GM12878 (cell line): ENCODE results near the gene VAV2. TPM values are rescaled to one million over a fixed set of nuclear protein-coding genes. Genes with fewer than 3 reads are reported as not detected.

Source experiments
- ATAC-seq: fragments of 200-7000 bp; cut with Tn5 transposase; 3 replicates; pipeline ENCODE4 v1.9.1; 2020; ENCODE audit warnings: mild to moderate bottlenecking, moderate library complexity
- BruUV-seq: library from RNA; stranded (reverse); fragments of 400-500 nt; replicated peaks from 2 replicates; lab custom pipeline; 2021; lab: Mats Ljungman, UMichigan
- CTCF ChIA-PET: fragments of 300-600 bp; sonication (Branson Sonifier 250); formaldehyde crosslinking; extraction: SDS; loops from one replicate; lab custom pipeline; 2021; ENCODE audit warnings: inconsistent platforms; lab: Yijun Ruan, JAX
- POLR2A ChIA-PET: fragments of 350-600 bp; formaldehyde crosslinking; extraction: SDS; loops from one replicate; lab custom pipeline; 2021; ENCODE audit warnings: inconsistent platforms; lab: Charles Lee
- RAD21 ChIA-PET: fragments of 300-600 bp; sonication (Branson Sonifier 250); formaldehyde crosslinking; loops from one replicate; lab custom pipeline; 2023; ENCODE audit warnings: antibody characterized with exemption; ENCODE audit not compliant: unreplicated experiment; lab: Charles Lee
- SMC1A ChIA-PET: fragments of 300-600 bp; sonication (Branson Sonifier 250); formaldehyde crosslinking; loops from one replicate; lab custom pipeline; 2023; ENCODE audit not compliant: unreplicated experiment, uncharacterized antibody; lab: Charles Lee
- DNase-seq: peaks from one replicate; pipeline ENCODE4 v3.0.0-alpha.2; 2011; ENCODE audit warnings: low read depth, low spot score
- FAIRE-seq: peaks from 3 replicates; lab custom pipeline; 2011; peaks lifted over from hg19 to GRCh38; lab: Jason Lieb, UNC
- H2AFZ ChIP-seq: 2 replicates; pipeline ENCODE4 v1.6.0; 2011; ENCODE audit warnings: low read depth, low read length, control low read depth; ENCODE audit not compliant: control insufficient read depth
- H3K27ac ChIP-seq: 2 replicates; pipeline ENCODE4 v1.5.1; 2011; ENCODE audit warnings: control low read depth; ENCODE audit not compliant: control insufficient read depth, insufficient read depth
- H3K27me3 ChIP-seq, 2 experiments: replicated peaks in 1 of 2; 2 replicates each; pipeline versions ENCODE4 v1.6.0 to v1.6.1; 2011; ENCODE audit warnings: low read length in 1 of 2; ENCODE audit not compliant: control insufficient read depth in 2 of 2, insufficient read depth in 2 of 2
- H3K36me3 ChIP-seq, 2 experiments: 2 replicates each; pipeline ENCODE4 v1.5.1; 2011; ENCODE audit warnings: low read length in 1 of 2; ENCODE audit not compliant: control insufficient read depth in 2 of 2, insufficient read depth in 2 of 2
- H3K4me1 ChIP-seq: 2 replicates; pipeline ENCODE4 v1.6.1; 2011; ENCODE audit warnings: mild to moderate bottlenecking, low read length, moderate library complexity, mixed read lengths; ENCODE audit not compliant: control insufficient read depth, insufficient read depth
- H3K4me2 ChIP-seq: 2 replicates; pipeline ENCODE4 v1.6.0; 2011; ENCODE audit warnings: control low read depth; ENCODE audit not compliant: control insufficient read depth, insufficient read depth
- H3K4me3 ChIP-seq: fragments of 200-600 bp; sonication (generic); 2 replicates; pipeline ENCODE4 v1.5.1; 2016
- H3K79me2 ChIP-seq: 2 replicates; pipeline ENCODE4 v1.6.0; 2011; ENCODE audit warnings: low read length; ENCODE audit not compliant: control insufficient read depth, insufficient read depth
- H3K9ac ChIP-seq: 2 replicates; pipeline ENCODE4 v1.8.0; 2011; ENCODE audit warnings: low read length, control low read depth, mixed read lengths; ENCODE audit not compliant: control insufficient read depth, insufficient read depth
- H3K9me3 ChIP-seq: replicated peaks from 3 replicates; pipeline ENCODE4 v1.5.1; 2011; ENCODE audit warnings: mild to moderate bottlenecking, low read length; ENCODE audit not compliant: control insufficient read depth, insufficient read depth
- H4K20me1 ChIP-seq: 2 replicates; pipeline ENCODE4 v1.6.0; 2011; ENCODE audit not compliant: control insufficient read depth, insufficient read depth
- ASH2L ChIP-seq: fragments of 300-600, 200-600 bp; sonication (generic); IDR thresholded peaks from 2 replicates; pipeline ENCODE4 v1.6.1; 2017; ENCODE audit warnings: low read depth, mild to moderate bottlenecking, borderline replicate concordance
- BACH1 ChIP-seq: fragments of 450-650 bp; IDR thresholded peaks from 2 replicates; pipeline ENCODE4 v1.6.1; 2017; ENCODE audit warnings: mild to moderate bottlenecking, borderline replicate concordance
- IKZF1 ChIP-seq: fragments of 450-650 bp; conservative IDR thresholded peaks from 2 replicates; pipeline ENCODE4 v1.6.1; 2017; ENCODE audit warnings: antibody characterized with exemption, mild to moderate bottlenecking
- IRF5 ChIP-seq: fragments of 450-650 bp; IDR thresholded peaks from 2 replicates; pipeline ENCODE4 v1.6.1; 2017; ENCODE audit warnings: borderline replicate concordance
- MYC ChIP-seq: IDR thresholded peaks from 2 replicates; pipeline ENCODE4 v1.6.1; 2011; ENCODE audit warnings: mild to moderate bottlenecking, low read length, moderate library complexity, inconsistent platforms; ENCODE audit not compliant: insufficient read depth, insufficient replicate concordance, insufficient read length, severe bottlenecking
- RELA ChIP-seq: fragments of 450-650 bp; IDR thresholded peaks from 2 replicates; pipeline ENCODE4 v1.8.0; 2014; ENCODE audit warnings: borderline replicate concordance; ENCODE audit not compliant: partially characterized antibody
- SIN3A ChIP-seq: IDR thresholded peaks from 2 replicates; pipeline ENCODE4 v1.6.1; 2012; ENCODE audit warnings: low read depth, low read length, improper control_type of control experiment
- YY1 ChIP-seq: IDR thresholded peaks from 2 replicates; pipeline ENCODE4 v1.6.1; 2011; ENCODE audit warnings: low read depth, mild to moderate bottlenecking, low read length
- ZBTB11 ChIP-seq: fragments of 450-650 bp; formaldehyde crosslinking; IDR thresholded peaks from 2 replicates; pipeline ENCODE4 v1.5.0; 2022; ENCODE audit warnings: mild to moderate bottlenecking, missing genetic modification characterization
- ZNF217 ChIP-seq: fragments of 450-650 bp; IDR thresholded peaks from 2 replicates; pipeline ENCODE4 v1.6.1; 2017; ENCODE audit warnings: antibody characterized with exemption, mild to moderate bottlenecking
- ZNF687 ChIP-seq: fragments of 450-650 bp; IDR thresholded peaks from 2 replicates; pipeline ENCODE4 v1.6.1; 2017; ENCODE audit warnings: mild to moderate bottlenecking, moderate library complexity
- WGBS: methylation state at CpG from one replicate; pipeline ENCODE4 v1.1.6; 2016; ENCODE audit warnings: low lambda C conversion rate; ENCODE audit not compliant: insufficient replicate concordance, insufficient coverage; ENCODE audit errors: missing lambda C conversion rate; 5-methylcytosine and 5-hydroxymethylcytosine counted together
- in situ Hi-C: fragments of 300-500 bp; cut with MboI; formaldehyde crosslinking; loops from 9 replicates; pipeline ENCODE4 v1.14.3; 2018; ENCODE audit warnings: mixed read lengths
- intact Hi-C: fragments of 100-400 bp; cut with micrococcal nuclease; formaldehyde crosslinking; loops from one replicate; pipeline ENCODE4 v1.14.2; 2022; ENCODE audit not compliant: unreplicated experiment
- polyA plus RNA-seq, 11 experiments: library from polyadenylated mRNA; depleted of rRNA in 4 of 11; unstranded in 6 of 11; stranded (reverse) in 5 of 11; fragments of >200 nt; fragmentation: Nextera tagmentation in 4 of 11; fragmentation: Illumina TruSeq in 1 of 11; extraction: Ambion mirVana in 4 of 11; extraction: Trizol in 1 of 11; gene quantifications; 1 replicate in 1 of 11; 2 replicates in 10 of 11; pipeline versions ENCODE4 v1.2.1 to v1.2.3, GENCODE V29; 2011 to 2016; ENCODE audit warnings: inconsistent platforms in 2 of 11, missing spikeins in 2 of 11, low read depth in 1 of 11
- total RNA-seq, 4 experiments: library from RNA; depleted of rRNA in 3 of 4; stranded (reverse); fragments of >200 nt in 3 of 4; fragmentation: Illumina TruSeq in 1 of 4; extraction: Trizol in 1 of 4; gene quantifications; 2 replicates each; pipeline versions ENCODE4 v1.2.1 to v1.2.3, GENCODE V29; 2013 to 2021

Gene VAV2
- total and polyA plus RNA-seq, 10 of the 15 experiments (the other 5 are each of a cell fraction or from before 2014, with no cell fraction given): 0.13 to 43.9 (median 16.9) TPM

- 0 out of 2 replicates have a peak, but pooled peaks have one; percentile 30 for TF ChIP-seq SIN3A
- TF ChIP-seq BACH1: peak; percentile 58; the same call in 1 of the 2 replicates
- TF ChIP-seq YY1: peak; percentile 12
Observed at GRCh38 chr9:133956520-133957076, 35.5 kb downstream of the VAV2 start (continued).

- intact Hi-C loops (loop anchor here (2.0 kb wide), 2 partner anchors 37 to 133 kb away; partner anchors contain the start of gene VAV2), in situ Hi-C loops (no loop called here)
- Histone ChIP-seq H4K20me1 (no peaks in the 10 kb centered on the region), H3K9ac (peak overlapping the region; percentile 79), H3K4me3 (peak overlapping the region; percentile 67), H3K79me2 (peaks cover 76% of the 10 kb centered on the region), H3K27me3 (no peaks in the 10 kb centered on the region), H3K27ac (peak overlapping the region; percentile 99), H3K9me3 (no peaks in the 10 kb centered on the region), H3K4me1 (peaks cover 57% of the 10 kb centered on the region), H3K4me2 (peak overlapping the region; percentile 90), H3K36me3 (peaks cover 0 to 7% of the 10 kb centered on the region in 2 experiments; a peak in 2 of 4 replicates), H2AFZ (no peak overlapping the region)
- POLR2A ChIA-PET: interaction anchor here (0.6 to 4.3 kb wide), 9 partner anchors 10 to 135 kb away, joined by 3 to 54 read pairs (median 5); no protein-coding TSS in a partner anchor
- BruUV-seq: no TSS peak
- SMC1A ChIA-PET: interaction anchor here (0.8 to 3.9 kb wide), 8 partner anchors 10 to 173 kb away, joined by 3 to 58 read pairs (median 12); no protein-coding TSS in a partner anchor
- ATAC-seq: peak; percentile 59
- FAIRE-seq: peak; percentile 57
- no peak for DNase-seq
- RAD21 ChIA-PET: interaction anchor here (0.9 to 5.0 kb wide), 14 partner anchors 9 to 220 kb away, joined by 3 to 66 read pairs (median 8); partner anchors contain the start of gene VAV2
- WGBS: under 1% methylated on average over 15 of the region's 15 CpGs
- CTCF ChIA-PET: interaction anchor here (0.8 to 4.3 kb wide), 9 partner anchors 10 to 174 kb away, joined by 3 to 34 read pairs (median 5); no protein-coding TSS in a partner anchor
- no peak for TF ChIP-seq ASH2L
- TF ChIP-seq IKZF1: peak; percentile 16
- TF ChIP-seq ZBTB11 (CRISPR knock-in tag): no peak
- no peak for TF ChIP-seq MYC
- no peak for TF ChIP-seq RELA
- TF ChIP-seq ZNF687: peak; percentile 64
- TF ChIP-seq IRF5: no peak
- no peak for TF ChIP-seq ZNF217
Observed at GRCh38 chr9:133955821-133956411, 36.2 kb downstream of the VAV2 start.
